Caco-2 (cell line): ENCODE measurements around the gene SLC16A3. TPM values are rescaled to one million over a fixed set of nuclear protein-coding genes. Genes with fewer than 3 reads are reported as not detected.
A peak's percentile ranks its signal among the peaks of the same experiment; 100 is the strongest.

Experiments
- BruUV-seq: library from RNA; stranded (reverse); fragments of 400-500 nt; replicated peaks from 2 replicates; lab custom pipeline; 2021; lab: Mats Ljungman, UMichigan
- CTCF ChIA-PET: fragments of 300-600 bp; sonication (Branson Sonifier 250); formaldehyde crosslinking; loops from one replicate; lab custom pipeline; 2022; ENCODE audit warnings: antibody characterized with exemption; lab: Charles Lee
- POLR2A ChIA-PET: fragments of 300-600 bp; sonication (Branson Sonifier 250); formaldehyde crosslinking; loops from one replicate; lab custom pipeline; 2022; ENCODE audit warnings: antibody characterized with exemption; lab: Charles Lee
- DNase-seq, 2 experiments: peaks; one replicate each; pipeline versions ENCODE4 v3.0.0 to v3.0.0-alpha.2; 2020 to 2022
- H3K27me3 ChIP-seq: replicated peaks from 2 replicates; pipeline ENCODE4 v1.6.0; 2011; ENCODE audit warnings: low read length; ENCODE audit not compliant: control insufficient read depth, insufficient read depth
- H3K36me3 ChIP-seq: 2 replicates; pipeline ENCODE4 v1.5.1; 2011; ENCODE audit warnings: low read length; ENCODE audit not compliant: control insufficient read depth, insufficient read depth
- H3K4me1 ChIP-seq: fragments of 250-450 bp; sonication (Bioruptor Pico); 2 replicates; pipeline ENCODE4 v1.5.1; 2020; ENCODE audit warnings: mild to moderate bottlenecking
- H3K4me3 ChIP-seq: 2 replicates; pipeline ENCODE4 v1.5.1; 2011; ENCODE audit warnings: low read depth, mild to moderate bottlenecking, control low read depth, low read length
- H3K9me3 ChIP-seq: fragments of 250-450 bp; sonication (Bioruptor Pico); 2 replicates; pipeline ENCODE4 v1.5.1; 2020; ENCODE audit warnings: mild to moderate bottlenecking, moderate library complexity
- H3K27ac Mint-ChIP-seq: one replicate; pipeline ENCODE4 v1.8.0; 2022; ENCODE audit warnings: mixed read lengths; ENCODE audit not compliant: unreplicated experiment
- H3K27me3 Mint-ChIP-seq: one replicate; pipeline ENCODE4 v1.8.0; 2022; ENCODE audit warnings: mixed read lengths; ENCODE audit not compliant: insufficient read depth, unreplicated experiment
- H3K36me3 Mint-ChIP-seq: one replicate; pipeline ENCODE4 v1.8.0; 2022; ENCODE audit warnings: mild to moderate bottlenecking, mixed read lengths; ENCODE audit not compliant: insufficient read depth, unreplicated experiment
- H3K4me1 Mint-ChIP-seq: one replicate; pipeline ENCODE4 v1.8.0; 2022; ENCODE audit warnings: low read depth, mixed read lengths; ENCODE audit not compliant: unreplicated experiment
- H3K4me3 Mint-ChIP-seq: one replicate; pipeline ENCODE4 v1.8.0; 2022; ENCODE audit warnings: mild to moderate bottlenecking, moderate library complexity, mixed read lengths; ENCODE audit not compliant: unreplicated experiment
- H3K9me3 Mint-ChIP-seq: one replicate; pipeline ENCODE4 v1.8.0; 2022; ENCODE audit warnings: mixed read lengths; ENCODE audit not compliant: unreplicated experiment
- intact Hi-C: fragments of 100-400 bp; cut with micrococcal nuclease; formaldehyde crosslinking; loops from one replicate; pipeline ENCODE4 v1.10.0; 2022; ENCODE audit not compliant: unreplicated experiment
- total RNA-seq: library from RNA; stranded (reverse); gene quantifications from 2 replicates; pipeline ENCODE4 v1.2.3, GENCODE V29; 2022
- TF ChIP-seq, protein P1 (sequence below), 2 experiments: fragments of 200-600 bp in 1 of 2; IDR thresholded peaks; 1 replicate in 1 of 2; 2 replicates in 1 of 2; pipeline versions ENCODE4 v1.5.1 to v1.8.0; 2011 to 2022; ENCODE audit warnings: antibody characterized with exemption in 1 of 2, control low read depth in 1 of 2, inconsistent platforms in 1 of 2, low read depth in 1 of 2, low read length in 1 of 2, mild to moderate bottlenecking in 1 of 2, moderate library complexity in 1 of 2; ENCODE audit not compliant: insufficient read depth in 1 of 2, severe bottlenecking in 1 of 2, unreplicated experiment in 1 of 2

The SLC16A3 gene
- total RNA-seq, 1 experiment from 2014 or later: 13.1 TPM

DNA sequence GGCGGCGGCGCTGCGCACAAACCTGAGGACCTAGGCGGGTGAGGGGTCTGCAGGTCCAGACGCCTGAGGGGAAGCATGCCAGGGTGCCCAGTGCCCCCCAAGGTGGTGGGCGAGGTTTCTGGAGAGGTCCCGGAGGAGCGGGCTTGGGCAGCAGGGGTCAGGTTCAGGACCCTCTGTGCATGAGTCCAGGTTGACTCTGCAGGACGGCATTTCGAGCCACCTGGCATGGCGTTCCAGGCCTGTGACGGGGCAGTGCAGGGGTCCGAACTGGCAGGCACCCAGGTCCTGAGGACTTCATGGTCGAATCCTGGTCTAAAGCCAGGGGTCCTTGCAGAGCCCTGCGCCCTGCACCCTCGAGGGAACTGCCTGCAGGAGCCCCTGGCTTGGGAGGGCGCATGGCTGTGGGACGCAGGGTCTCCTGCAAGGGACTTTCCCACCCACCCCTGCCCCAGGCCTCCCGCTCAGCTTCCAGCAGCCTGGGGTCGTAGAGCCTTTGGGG, 3.5 kb downstream of the SLC16A3 start:
- Mint-ChIP-seq H3K27me3 (no peaks in the 10 kb centered on the region), H3K27ac (no peak overlapping the region), H3K4me1 (no peaks in the 10 kb centered on the region), H3K36me3 (peaks cover 25% of the 10 kb centered on the region), H3K4me3 (no peak overlapping the region), H3K9me3 (no peaks in the 10 kb centered on the region)
- H3K27me3 ChIP-seq: no peaks in the 10 kb centered on the region
- intact Hi-C loops: no loop called here
- TF ChIP-seq, protein P1, sequence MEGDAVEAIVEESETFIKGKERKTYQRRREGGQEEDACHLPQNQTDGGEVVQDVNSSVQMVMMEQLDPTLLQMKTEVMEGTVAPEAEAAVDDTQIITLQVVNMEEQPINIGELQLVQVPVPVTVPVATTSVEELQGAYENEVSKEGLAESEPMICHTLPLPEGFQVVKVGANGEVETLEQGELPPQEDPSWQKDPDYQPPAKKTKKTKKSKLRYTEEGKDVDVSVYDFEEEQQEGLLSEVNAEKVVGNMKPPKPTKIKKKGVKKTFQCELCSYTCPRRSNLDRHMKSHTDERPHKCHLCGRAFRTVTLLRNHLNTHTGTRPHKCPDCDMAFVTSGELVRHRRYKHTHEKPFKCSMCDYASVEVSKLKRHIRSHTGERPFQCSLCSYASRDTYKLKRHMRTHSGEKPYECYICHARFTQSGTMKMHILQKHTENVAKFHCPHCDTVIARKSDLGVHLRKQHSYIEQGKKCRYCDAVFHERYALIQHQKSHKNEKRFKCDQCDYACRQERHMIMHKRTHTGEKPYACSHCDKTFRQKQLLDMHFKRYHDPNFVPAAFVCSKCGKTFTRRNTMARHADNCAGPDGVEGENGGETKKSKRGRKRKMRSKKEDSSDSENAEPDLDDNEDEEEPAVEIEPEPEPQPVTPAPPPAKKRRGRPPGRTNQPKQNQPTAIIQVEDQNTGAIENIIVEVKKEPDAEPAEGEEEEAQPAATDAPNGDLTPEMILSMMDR (IDR thresholded peaks at IDR 0.05; ENCODE audit: insufficient read depth in 1 of 2, low read depth in 1 of 2, low read length in 1 of 2, severe bottlenecking in 1 of 2, unreplicated experiment in 1 of 2): no peak
- no TSS peak for BruUV-seq
- no peak overlapping the region for H3K4me3 ChIP-seq
- no peaks in the 10 kb centered on the region for H3K36me3 ChIP-seq
- CTCF ChIA-PET: no interaction called here
- H3K9me3 ChIP-seq: no peaks in the 10 kb centered on the region
- peaks cover 56% of the 10 kb centered on the region for H3K4me1 ChIP-seq
- POLR2A ChIA-PET: no interaction called here
- no peak for DNase-seq

DNA sequence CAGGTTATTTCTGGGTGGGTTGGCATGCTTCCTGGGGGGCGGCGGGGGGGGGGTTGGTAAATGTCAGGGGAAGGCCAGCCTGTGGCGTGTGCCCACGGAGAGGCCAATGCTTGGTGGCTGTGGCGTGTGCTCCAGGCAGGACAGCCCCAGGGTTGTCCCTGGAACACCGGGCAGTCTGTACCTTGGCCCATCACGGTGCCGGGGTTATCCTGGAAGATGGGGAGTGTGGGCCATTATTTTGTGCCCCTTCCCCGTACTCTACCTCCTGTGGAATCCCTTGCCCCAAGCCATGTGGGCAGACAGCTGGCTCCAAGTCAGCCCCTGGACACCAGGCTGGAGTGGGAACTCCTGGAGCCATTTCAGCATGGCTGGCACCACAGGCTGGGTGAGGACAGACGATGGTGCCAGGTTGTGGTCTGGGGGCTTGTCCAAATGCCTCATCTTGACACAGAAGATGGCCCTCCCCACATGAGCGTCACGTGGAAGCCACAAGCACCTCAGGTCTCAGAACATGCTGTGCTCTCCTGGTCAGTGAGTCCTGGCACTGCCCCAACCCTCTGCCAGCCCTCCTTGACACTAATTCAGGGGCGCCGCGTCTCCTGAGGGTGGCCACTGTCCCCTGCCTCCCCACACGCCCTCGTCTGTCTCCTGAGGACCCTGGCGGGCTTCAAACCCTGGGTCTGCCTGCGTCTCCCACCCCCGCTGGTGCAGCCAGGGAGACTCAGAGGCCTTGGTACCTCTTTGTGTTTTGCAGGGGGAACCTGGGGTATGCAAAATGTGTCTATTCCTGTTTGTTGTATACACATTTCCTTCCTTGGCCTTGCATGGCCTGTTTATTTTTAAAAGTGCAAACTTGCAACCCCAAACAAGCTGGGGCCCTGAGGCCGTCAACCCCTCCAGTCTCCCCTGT, 4.3 kb downstream of the SLC16A3 start:
- TF ChIP-seq, protein P1 (IDR thresholded peaks at IDR 0.05; ENCODE audit: insufficient read depth in 1 of 2, low read depth in 1 of 2, low read length in 1 of 2, severe bottlenecking in 1 of 2, unreplicated experiment in 1 of 2): no peak
- ChIA-PET POLR2A (no interaction called here), CTCF (no interaction called here)
- H3K4me3 ChIP-seq: no peak overlapping the region
- H3K36me3 ChIP-seq: no peaks in the 10 kb centered on the region
- Mint-ChIP-seq H3K4me3 (no peak overlapping the region), H3K27me3 (no peaks in the 10 kb centered on the region), H3K36me3 (peaks cover 31% of the 10 kb centered on the region), H3K4me1 (no peaks in the 10 kb centered on the region), H3K9me3 (no peaks in the 10 kb centered on the region), H3K27ac (no peak overlapping the region)
- H3K9me3 ChIP-seq: no peaks in the 10 kb centered on the region
- intact Hi-C loops: no loop called here
- H3K27me3 ChIP-seq: no peaks in the 10 kb centered on the region
- no peak for DNase-seq
- BruUV-seq: no TSS peak
- peaks cover 54% of the 10 kb centered on the region for H3K4me1 ChIP-seq

DNA sequence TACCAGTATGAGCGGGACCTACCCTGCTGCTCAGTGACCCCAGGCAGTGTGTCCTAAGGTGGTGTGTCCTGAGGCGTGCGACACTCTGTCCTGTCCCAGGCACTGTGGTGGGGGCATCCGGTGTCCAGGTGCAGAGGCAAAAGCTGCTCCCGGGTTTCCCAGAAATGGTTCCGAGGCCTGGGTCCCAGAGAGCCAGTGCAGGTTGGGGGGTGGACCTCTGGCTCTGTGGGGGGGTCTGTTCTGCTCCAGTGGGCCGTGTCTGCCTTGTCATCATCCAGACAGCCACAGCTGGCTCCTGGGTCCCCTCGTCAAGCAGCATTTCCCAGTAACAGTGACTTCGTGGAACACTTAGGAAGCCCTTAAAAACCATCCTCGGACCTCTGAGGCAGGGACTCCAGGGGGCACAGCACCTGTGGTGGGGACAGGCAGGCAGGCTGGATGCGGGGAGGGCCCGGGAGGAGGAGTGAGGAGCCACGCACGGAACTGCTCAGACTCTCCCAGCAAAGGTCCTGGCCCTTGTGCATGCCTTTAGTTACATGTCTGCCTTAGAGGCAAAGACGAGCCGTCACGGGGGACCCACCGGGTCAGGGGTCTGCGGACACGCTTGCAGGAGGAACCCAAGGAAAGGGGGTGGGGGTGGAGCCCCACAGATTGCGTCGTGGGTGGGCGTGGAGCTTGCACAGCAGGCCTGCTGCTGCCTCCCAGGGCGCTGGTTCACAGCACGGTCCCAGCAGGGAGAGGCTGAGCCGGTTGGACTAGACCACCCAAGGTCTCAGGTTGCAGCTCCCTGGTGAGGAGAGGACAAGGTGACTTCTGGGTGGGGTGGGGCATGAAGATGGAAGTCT, 5.6 kb downstream of the SLC16A3 start:
- CTCF ChIA-PET: interaction anchor here (0.6 kb wide), 1 partner anchor 42 kb away, joined by 5 read pairs; no protein-coding TSS in a partner anchor
- peak overlapping the region; percentile 20 for H3K27ac Mint-ChIP-seq
- Histone ChIP-seq H3K9me3 (no peaks in the 10 kb centered on the region), H3K27me3 (no peaks in the 10 kb centered on the region), H3K4me1 (peaks cover 47% of the 10 kb centered on the region), H3K4me3 (no peak overlapping the region), H3K36me3 (no peaks in the 10 kb centered on the region)
- TF ChIP-seq, protein P1 (IDR thresholded peaks at IDR 0.05; ENCODE audit: insufficient read depth in 1 of 2, low read depth in 1 of 2, low read length in 1 of 2, severe bottlenecking in 1 of 2, unreplicated experiment in 1 of 2): no peak
- H3K9me3 Mint-ChIP-seq: no peaks in the 10 kb centered on the region
- H3K4me3 Mint-ChIP-seq: no peak overlapping the region
- H3K27me3 Mint-ChIP-seq: no peaks in the 10 kb centered on the region
- H3K36me3 Mint-ChIP-seq: peaks cover 34% of the 10 kb centered on the region
- DNase-seq: peak; percentile 53 to 73
- BruUV-seq: no TSS peak
- H3K4me1 Mint-ChIP-seq: no peaks in the 10 kb centered on the region
- intact Hi-C loops: loop anchor here (2.0 kb wide), 1 partner anchor 28 kb away; no protein-coding TSS in a partner anchor
- POLR2A ChIA-PET: no interaction called here
